Measurements from ENCODE around the gene UROD. TPM values are rescaled to one million over a fixed set of nuclear protein-coding genes. Genes with fewer than 3 reads are reported as not detected.

UROD gene
- total RNA-seq = 60.4 TPM
- long read RNA-seq, transcript UROD-201 (10 exons, 1,300 nt) = major isoform, 66 of 101 reads
- long read RNA-seq, partial matches to known transcripts = 10 of 101 reads
- long read RNA-seq, other reads (novel, unspliced or antisense) = 25 of 101 reads

- peaks cover 38% of the 10 kb centered on the region for H3K4me1 ChIP-seq
- DNase-seq = peak; percentile 95
- H3K36me3 ChIP-seq = peaks cover 33% of the 10 kb centered on the region
- peak within 1 kb of the TSS; percentile 84 for H3K27ac ChIP-seq
- H3K27me3 ChIP-seq (ENCODE audit: low read depth) = no peaks in the 10 kb centered on the region
- no peaks in the 10 kb centered on the region for H3K9me3 ChIP-seq
- intact Hi-C loops (cut with DNase I) = no loop called here
- peak; percentile 95 for ATAC-seq
- H3K4me3 ChIP-seq = peak within 1 kb of the TSS; percentile 96
- TF ChIP-seq, protein P1, sequence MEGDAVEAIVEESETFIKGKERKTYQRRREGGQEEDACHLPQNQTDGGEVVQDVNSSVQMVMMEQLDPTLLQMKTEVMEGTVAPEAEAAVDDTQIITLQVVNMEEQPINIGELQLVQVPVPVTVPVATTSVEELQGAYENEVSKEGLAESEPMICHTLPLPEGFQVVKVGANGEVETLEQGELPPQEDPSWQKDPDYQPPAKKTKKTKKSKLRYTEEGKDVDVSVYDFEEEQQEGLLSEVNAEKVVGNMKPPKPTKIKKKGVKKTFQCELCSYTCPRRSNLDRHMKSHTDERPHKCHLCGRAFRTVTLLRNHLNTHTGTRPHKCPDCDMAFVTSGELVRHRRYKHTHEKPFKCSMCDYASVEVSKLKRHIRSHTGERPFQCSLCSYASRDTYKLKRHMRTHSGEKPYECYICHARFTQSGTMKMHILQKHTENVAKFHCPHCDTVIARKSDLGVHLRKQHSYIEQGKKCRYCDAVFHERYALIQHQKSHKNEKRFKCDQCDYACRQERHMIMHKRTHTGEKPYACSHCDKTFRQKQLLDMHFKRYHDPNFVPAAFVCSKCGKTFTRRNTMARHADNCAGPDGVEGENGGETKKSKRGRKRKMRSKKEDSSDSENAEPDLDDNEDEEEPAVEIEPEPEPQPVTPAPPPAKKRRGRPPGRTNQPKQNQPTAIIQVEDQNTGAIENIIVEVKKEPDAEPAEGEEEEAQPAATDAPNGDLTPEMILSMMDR (IDR thresholded peaks at IDR 0.05) = no peak
These were observed at the start of gene UROD for GRCh38 chr1:45011837-45012638. Gene UROD (plus strand): TSS chr1:45012254. CDS start chr1:45012266, 12 bp downstream.

- H3K36me3 ChIP-seq = no peaks in the 10 kb centered on the region
- no peak for ATAC-seq
- no peaks in the 10 kb centered on the region for H3K9me3 ChIP-seq
- TF ChIP-seq, protein P1 (IDR thresholded peaks at IDR 0.05) = no peak
- H3K27me3 ChIP-seq (ENCODE audit: low read depth) = no peaks in the 10 kb centered on the region
- H3K4me3 ChIP-seq = no peak overlapping the region
- no peak for DNase-seq
- intact Hi-C loops (cut with DNase I) = no loop called here
- no peaks in the 10 kb centered on the region for H3K4me1 ChIP-seq
- H3K27ac ChIP-seq = no peak overlapping the region
These were observed 49.3 kb upstream of the UROD start for GRCh38 chr1:44962729-44963128.

DNA sequence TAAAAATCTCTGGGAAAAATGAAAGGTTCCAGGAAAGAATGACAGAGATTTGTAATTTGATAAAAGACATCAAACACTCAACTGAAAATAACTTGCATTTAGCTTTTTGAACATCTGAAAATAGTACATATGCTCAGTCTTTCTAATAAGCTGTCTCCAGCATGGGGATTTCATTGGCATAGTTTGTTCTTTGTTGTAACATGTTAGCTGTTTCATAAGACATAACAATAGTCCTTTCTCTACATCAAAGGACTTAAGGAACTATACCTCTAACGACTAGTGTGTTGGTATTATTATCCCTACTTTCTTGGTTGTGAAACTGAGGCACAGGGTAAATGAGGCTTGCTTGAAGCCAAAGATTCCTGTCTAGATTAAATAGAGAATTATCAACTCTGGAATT, 47.7 kb upstream of the UROD start:
- no peak for ATAC-seq
- Histone ChIP-seq H3K27me3 (ENCODE audit: low read depth) (no peaks in the 10 kb centered on the region), H3K4me3 (no peak overlapping the region), H3K9me3 (no peaks in the 10 kb centered on the region), H3K27ac (no peak overlapping the region), H3K36me3 (no peaks in the 10 kb centered on the region), H3K4me1 (no peaks in the 10 kb centered on the region)
- TF ChIP-seq, protein P1 (IDR thresholded peaks at IDR 0.05) = no peak
- DNase-seq = no peak
- intact Hi-C loops (cut with DNase I) = no loop called here

- Histone ChIP-seq H3K27me3 (ENCODE audit: low read depth) (no peaks in the 10 kb centered on the region), H3K4me1 (no peaks in the 10 kb centered on the region), H3K36me3 (peaks cover 18% of the 10 kb centered on the region), H3K9me3 (no peaks in the 10 kb centered on the region), H3K4me3 (no peak overlapping the region), H3K27ac (no peak overlapping the region)
- ATAC-seq = no peak
- TF ChIP-seq, protein P1 (IDR thresholded peaks at IDR 0.05) = no peak
- intact Hi-C loops (cut with DNase I) = no loop called here
- no peak for DNase-seq
These were observed 41.7 kb upstream of the UROD start for GRCh38 chr1:44970317-44970716.

GRCh38 chr1:44973645-44974044, 38.4 kb upstream of the UROD start:
- TF ChIP-seq, protein P1 (IDR thresholded peaks at IDR 0.05) = no peak
- no peaks in the 10 kb centered on the region for H3K9me3 ChIP-seq
- no peaks in the 10 kb centered on the region for H3K27me3 ChIP-seq (ENCODE audit: low read depth)
- DNase-seq (no peak), ATAC-seq (peak; percentile 50 to 58)
- no peaks in the 10 kb centered on the region for H3K4me1 ChIP-seq
- intact Hi-C loops (cut with DNase I) = no loop called here
- no peak overlapping the region for H3K4me3 ChIP-seq
- H3K36me3 ChIP-seq = peaks cover 51% of the 10 kb centered on the region
- H3K27ac ChIP-seq = no peak overlapping the region
